Skin epidermis (tissue), 12 donors: Measurements from ENCODE around the gene RWDD3.

Experiments
- H3K27ac ChIP-seq, 21 experiments: fragments of 200-600 bp; sonication (generic) in 11 of 21; one replicate each; pipeline ENCODE4 v1.5.0; 2020; ENCODE audit warnings: mild to moderate bottlenecking in 3 of 21, inconsistent platforms in 2 of 21, moderate library complexity in 2 of 21
- H3K4me3 ChIP-seq, 7 experiments: fragments of 200-600 bp; sonication (generic) in 2 of 7; one replicate each; pipeline ENCODE4 v1.5.0; 2020; ENCODE audit warnings: inconsistent platforms in 2 of 7, mild to moderate bottlenecking in 2 of 7, moderate library complexity in 1 of 7

RWDD3 gene

GRCh38 chr1:95278173-95279006 lies 44.4 kb downstream of the RWDD3 start:
- Histone ChIP-seq H3K4me3 (no peak overlapping the region), H3K27ac (no peak overlapping the region)

- no peak overlapping the region for H3K27ac ChIP-seq
- no peak overlapping the region for H3K4me3 ChIP-seq
These were observed 47.9 kb downstream of the RWDD3 start for GRCh38 chr1:95281781-95282517.

DNA sequence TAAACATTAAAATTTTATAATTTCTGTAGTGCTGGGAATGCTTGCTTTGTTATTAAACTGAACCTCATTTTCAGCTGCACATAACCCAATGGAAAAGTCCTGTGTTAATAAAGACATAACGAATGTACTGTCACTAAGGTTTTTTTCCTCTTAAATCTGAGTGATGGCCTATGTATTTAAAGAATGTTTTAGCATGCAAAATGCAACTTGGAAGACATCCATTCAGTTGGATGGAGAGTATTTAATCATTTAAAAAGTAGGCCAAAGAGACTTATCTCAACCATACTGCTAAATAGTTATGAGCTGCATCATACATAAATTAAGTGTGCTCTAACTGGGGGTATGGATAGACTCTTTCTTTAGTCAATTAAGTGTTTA lies 48.5 kb downstream of the RWDD3 start:
- no peak overlapping the region for H3K27ac ChIP-seq
- H3K4me3 ChIP-seq: no peak overlapping the region

GRCh38 chr1:95284420-95284819 lies 50.4 kb downstream of the RWDD3 start:
- H3K4me3 ChIP-seq: no peak overlapping the region
- H3K27ac ChIP-seq: no peak overlapping the region

GRCh38 chr1:95286479-95286878 lies 52.5 kb downstream of the RWDD3 start:
- Histone ChIP-seq H3K4me3 (no peak overlapping the region), H3K27ac (no peak overlapping the region)

GRCh38 chr1:95287081-95287480 lies 53.1 kb downstream of the RWDD3 start:
- no peak overlapping the region for H3K27ac ChIP-seq
- H3K4me3 ChIP-seq: no peak overlapping the region

GRCh38 chr1:95287825-95288224 lies 53.8 kb downstream of the RWDD3 start:
- Histone ChIP-seq H3K27ac (no peak overlapping the region), H3K4me3 (no peak overlapping the region)
